ENCODE measurements around the gene LAIR2. TPM values are rescaled to one million over a fixed set of nuclear protein-coding genes. Genes with fewer than 3 reads are reported as not detected.

The LAIR2 gene
- total RNA-seq, 1 experiment from 2014 or later: not detected

DNA sequence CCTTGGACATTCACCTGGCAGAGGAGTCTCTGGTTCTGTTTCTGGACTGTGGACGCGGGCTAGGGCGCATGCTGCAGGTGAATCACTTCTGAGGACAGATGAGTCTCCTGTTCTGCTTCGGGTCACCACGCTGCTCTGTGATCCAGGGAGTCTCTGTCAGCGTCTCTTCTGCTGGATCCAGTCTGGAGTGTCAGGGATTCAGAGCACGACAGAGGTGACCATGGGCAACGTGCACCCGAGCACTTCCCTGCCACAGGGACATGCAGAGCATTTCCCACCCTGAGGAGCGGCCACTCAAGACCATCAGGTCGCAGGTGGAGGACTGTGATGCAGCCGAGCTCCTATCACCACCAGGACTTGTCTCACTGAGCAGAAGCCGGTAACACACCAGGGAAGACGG lies 46.6 kb downstream of the LAIR2 start:
- Histone ChIP-seq H3K4me1 (no peaks in the 10 kb centered on the region), H3K4me3 (ENCODE audit: low read depth, low read length) (no peak overlapping the region), H3K9me3 (no peaks in the 10 kb centered on the region), H3K36me3 (ENCODE audit: control insufficient read depth, insufficient read depth, low read length) (no peaks in the 10 kb centered on the region), H3K27me3 (replicated peaks; ENCODE audit: control insufficient read depth, insufficient read depth, low read length) (no peaks in the 10 kb centered on the region)
- Mint-ChIP-seq H3K9me3 (ENCODE audit: unreplicated experiment) (peaks cover 12% of the 10 kb centered on the region), H3K27ac (ENCODE audit: unreplicated experiment) (no peak overlapping the region), H3K4me1 (ENCODE audit: low read depth, unreplicated experiment) (no peaks in the 10 kb centered on the region), H3K36me3 (ENCODE audit: insufficient read depth, unreplicated experiment) (no peaks in the 10 kb centered on the region), H3K27me3 (ENCODE audit: insufficient read depth, unreplicated experiment) (peaks cover 3% of the 10 kb centered on the region), H3K4me3 (ENCODE audit: unreplicated experiment) (no peak overlapping the region)
- POLR2A ChIA-PET: no interaction called here
- DNase-seq: no peak
- CTCF ChIA-PET: no interaction called here
- no peak for TF ChIP-seq CTCF (IDR thresholded peaks at IDR 0.05; ENCODE audit: insufficient read depth in 1 of 2, low read depth in 1 of 2, low read length in 1 of 2, severe bottlenecking in 1 of 2, unreplicated experiment in 1 of 2)
- no TSS peak for BruUV-seq (replicated peaks)
- intact Hi-C loops (cut with micrococcal nuclease; ENCODE audit: unreplicated experiment): no loop called here

DNA sequence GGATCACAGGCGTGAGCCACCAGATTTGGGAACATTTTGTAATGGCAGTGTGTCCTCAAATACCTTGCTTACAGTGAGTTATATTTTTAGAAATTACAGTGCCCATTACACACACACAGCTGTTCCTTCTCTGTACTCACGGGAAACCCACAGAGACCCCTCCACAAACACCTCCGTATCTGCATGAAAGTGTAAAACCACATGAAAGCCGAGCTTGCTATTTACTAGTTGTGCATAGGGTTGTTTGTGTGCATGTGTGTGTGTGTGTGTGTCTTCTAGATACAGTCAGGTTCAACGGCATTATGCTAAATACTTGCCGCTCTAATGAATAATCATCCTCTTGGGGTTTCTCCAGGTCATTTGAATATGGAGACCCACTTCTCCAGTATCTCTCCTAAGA lies 48.7 kb downstream of the LAIR2 start:
- H3K4me1 ChIP-seq: no peaks in the 10 kb centered on the region
- no peaks in the 10 kb centered on the region for H3K9me3 ChIP-seq
- Mint-ChIP-seq H3K27ac (ENCODE audit: unreplicated experiment) (no peak overlapping the region), H3K27me3 (ENCODE audit: insufficient read depth, unreplicated experiment) (peaks cover 2% of the 10 kb centered on the region), H3K9me3 (ENCODE audit: unreplicated experiment) (peaks cover 12% of the 10 kb centered on the region), H3K4me1 (ENCODE audit: low read depth, unreplicated experiment) (no peaks in the 10 kb centered on the region), H3K4me3 (ENCODE audit: unreplicated experiment) (no peak overlapping the region), H3K36me3 (ENCODE audit: insufficient read depth, unreplicated experiment) (no peaks in the 10 kb centered on the region)
- no peaks in the 10 kb centered on the region for H3K36me3 ChIP-seq (ENCODE audit: control insufficient read depth, insufficient read depth, low read length)
- ChIA-PET CTCF (no interaction called here), POLR2A (no interaction called here)
- DNase-seq: no peak
- intact Hi-C loops (cut with micrococcal nuclease; ENCODE audit: unreplicated experiment): no loop called here
- BruUV-seq (replicated peaks): no TSS peak
- H3K4me3 ChIP-seq (ENCODE audit: low read depth, low read length): no peak overlapping the region
- TF ChIP-seq CTCF (IDR thresholded peaks at IDR 0.05; ENCODE audit: insufficient read depth in 1 of 2, low read depth in 1 of 2, low read length in 1 of 2, severe bottlenecking in 1 of 2, unreplicated experiment in 1 of 2): no peak
- H3K27me3 ChIP-seq (replicated peaks; ENCODE audit: control insufficient read depth, insufficient read depth, low read length): no peaks in the 10 kb centered on the region

DNA sequence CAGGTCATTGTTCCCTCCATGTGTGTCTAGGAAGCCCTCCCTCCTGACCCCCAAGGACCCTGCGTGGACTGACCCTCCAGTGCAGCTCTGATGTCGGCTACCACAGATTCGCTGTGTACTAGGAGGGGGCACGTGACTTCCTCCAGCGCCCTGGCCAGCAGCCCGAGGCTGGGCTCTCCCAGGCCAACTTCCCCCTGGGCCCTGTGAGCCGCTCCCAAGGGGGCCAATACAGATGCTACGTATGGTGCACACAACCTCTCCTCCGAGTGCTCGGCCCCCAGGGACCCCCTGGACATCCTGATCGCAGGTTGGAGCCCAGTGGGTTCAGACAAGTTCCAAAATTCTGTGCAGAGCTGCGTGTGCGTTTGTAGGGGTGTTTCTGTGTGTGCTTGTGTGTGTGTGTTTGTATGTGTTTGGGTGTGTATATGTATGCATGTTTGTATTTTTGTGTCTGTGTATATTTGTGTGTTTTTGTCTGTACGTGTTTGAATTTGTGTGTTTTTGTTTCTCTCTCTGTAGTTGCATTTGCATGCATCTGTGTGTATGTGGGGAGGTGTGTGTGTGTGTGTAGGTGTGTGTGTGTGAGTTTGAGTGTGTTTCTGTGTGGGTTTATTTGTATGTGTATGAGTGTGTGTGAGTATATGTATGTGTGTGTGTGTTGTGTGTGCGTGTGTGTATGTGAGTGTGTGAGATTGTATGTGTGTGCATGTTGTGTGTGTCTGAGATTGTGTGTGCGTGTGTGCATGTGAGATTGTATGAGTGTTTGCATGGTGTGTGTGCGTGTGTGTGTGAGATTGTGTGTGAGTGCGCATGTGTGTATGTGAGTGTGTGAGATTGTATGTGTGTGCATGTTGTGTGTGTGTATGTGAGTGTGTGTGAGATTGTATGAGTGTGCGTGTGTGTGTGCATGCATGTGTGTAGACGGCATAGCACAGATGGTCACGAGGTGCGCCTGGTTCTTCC lies 49.6 kb downstream of the LAIR2 start:
- ChIA-PET CTCF (no interaction called here), POLR2A (interaction anchor here (0.6 kb wide), 1 partner anchor 130 kb away, joined by 3 read pairs; no protein-coding TSS in a partner anchor)
- H3K4me1 Mint-ChIP-seq (ENCODE audit: low read depth, unreplicated experiment): no peaks in the 10 kb centered on the region
- Histone ChIP-seq H3K4me3 (ENCODE audit: low read depth, low read length) (no peak overlapping the region), H3K36me3 (ENCODE audit: control insufficient read depth, insufficient read depth, low read length) (no peaks in the 10 kb centered on the region), H3K9me3 (no peaks in the 10 kb centered on the region), H3K4me1 (no peaks in the 10 kb centered on the region), H3K27me3 (replicated peaks; ENCODE audit: control insufficient read depth, insufficient read depth, low read length) (no peaks in the 10 kb centered on the region)
- DNase-seq: no peak
- intact Hi-C loops (cut with micrococcal nuclease; ENCODE audit: unreplicated experiment): no loop called here
- peaks cover 12% of the 10 kb centered on the region for H3K9me3 Mint-ChIP-seq (ENCODE audit: unreplicated experiment)
- H3K27me3 Mint-ChIP-seq (ENCODE audit: insufficient read depth, unreplicated experiment): peaks cover 2% of the 10 kb centered on the region
- no peak overlapping the region for H3K4me3 Mint-ChIP-seq (ENCODE audit: unreplicated experiment)
- no peak for TF ChIP-seq CTCF (IDR thresholded peaks at IDR 0.05; ENCODE audit: insufficient read depth in 1 of 2, low read depth in 1 of 2, low read length in 1 of 2, severe bottlenecking in 1 of 2, unreplicated experiment in 1 of 2)
- H3K27ac Mint-ChIP-seq (ENCODE audit: unreplicated experiment): no peak overlapping the region
- BruUV-seq (replicated peaks): no TSS peak
- H3K36me3 Mint-ChIP-seq (ENCODE audit: insufficient read depth, unreplicated experiment): no peaks in the 10 kb centered on the region
